CD4-positive, alpha-beta T cell (primary cell): ENCODE results near the gene SLC12A9. TPM values are rescaled to one million over a fixed set of nuclear protein-coding genes. Genes with fewer than 3 reads are reported as not detected.

Source experiments
- ATAC-seq: fragments of 200-7000 bp; cut with Tn5 transposase; one replicate; pipeline ENCODE4 v1.10.0; 2022; ENCODE audit warnings: mild to moderate bottlenecking; ENCODE audit not compliant: poor library complexity
- CTCF ChIA-PET: fragments of 350-600 bp; sonication (Branson Sonifier 250); formaldehyde crosslinking; loops from one replicate; lab custom pipeline; 2021; ENCODE audit warnings: antibody characterized with exemption, inconsistent platforms; lab: Charles Lee
- POLR2A ChIA-PET: fragments of 350-600 bp; sonication (Branson Sonifier 250); formaldehyde crosslinking; loops from one replicate; lab custom pipeline; 2021; ENCODE audit warnings: antibody characterized with exemption, inconsistent platforms; lab: Charles Lee
- DNase-seq, 14 experiments: peaks; one replicate each; pipeline ENCODE4 v3.0.0-alpha.2; 2013 to 2020; ENCODE audit warnings: mixed read lengths in 2 of 14
- H3K27ac ChIP-seq, 2 donors: one replicate each; pipeline versions ENCODE4 v1.5.1 to v1.7.0; 2013; ENCODE audit warnings: low read length in 2 of 2, low read depth in 1 of 2, mild to moderate bottlenecking in 1 of 2
- H3K27me3 ChIP-seq, 2 experiments: 1 replicate in 1 of 2; 2 replicates in 1 of 2; pipeline versions ENCODE4 v1.6.1 to v1.7.0; 2013; ENCODE audit warnings: low read length in 2 of 2, control low read depth in 1 of 2, mild to moderate bottlenecking in 1 of 2, moderate library complexity in 1 of 2; ENCODE audit not compliant: insufficient read depth in 2 of 2, control insufficient read depth in 1 of 2
- H3K36me3 ChIP-seq: one replicate; pipeline ENCODE4 v1.6.1; 2013; ENCODE audit warnings: low read length, control low read depth; ENCODE audit not compliant: insufficient read depth
- H3K4me1 ChIP-seq: one replicate; pipeline ENCODE4 v1.6.1; 2013; ENCODE audit warnings: low read length, control low read depth; ENCODE audit not compliant: insufficient read depth
- H3K4me3 ChIP-seq: one replicate; pipeline ENCODE4 v1.5.1; 2013; ENCODE audit warnings: mild to moderate bottlenecking, low read length, moderate library complexity
- H3K9me3 ChIP-seq, 2 experiments: 1 replicate in 1 of 2; 2 replicates in 1 of 2; pipeline versions ENCODE4 v1.6.1 to v1.7.0; 2013; ENCODE audit warnings: low read length in 2 of 2, mild to moderate bottlenecking in 2 of 2, control low read depth in 1 of 2, moderate library complexity in 1 of 2; ENCODE audit not compliant: control insufficient read depth in 1 of 2, insufficient read depth in 1 of 2
- H3K27ac Mint-ChIP-seq: one replicate; pipeline ENCODE4 v1.8.0; 2020; ENCODE audit warnings: mixed read lengths
- H3K27me3 Mint-ChIP-seq: one replicate; pipeline ENCODE4 v1.8.0; 2021; ENCODE audit warnings: mixed read lengths
- H3K36me3 Mint-ChIP-seq: one replicate; pipeline ENCODE4 v1.8.0; 2021; ENCODE audit warnings: low read depth, mixed read lengths
- H3K4me1 Mint-ChIP-seq: one replicate; pipeline ENCODE4 v1.8.0; 2021; ENCODE audit warnings: low read depth, mixed read lengths
- H3K4me3 Mint-ChIP-seq: one replicate; pipeline ENCODE4 v1.8.0; 2020; ENCODE audit warnings: mild to moderate bottlenecking, mixed read lengths
- H3K9me3 Mint-ChIP-seq: one replicate; pipeline ENCODE4 v1.8.0; 2020; ENCODE audit warnings: mixed read lengths
- CTCF ChIP-seq: fragments of 200-600 bp; IDR thresholded peaks from one replicate; pipeline ENCODE4 v1.8.0; 2022; ENCODE audit warnings: antibody characterized with exemption, mild to moderate bottlenecking
- intact Hi-C, 2 experiments: fragments of 100-400 bp; cut with DNase I in 1 of 2; cut with micrococcal nuclease in 1 of 2; formaldehyde crosslinking; loops; one replicate each; pipeline versions ENCODE4 v1.15.1 to v1.9.0; 2023 to 2025; cut with DNase I, micrococcal nuclease
- total RNA-seq, 174 experiments: library from RNA in 2 of 174; stranded (reverse) in 2 of 174; gene quantifications; one replicate each; pipeline ENCODE4 v1.2.3 and lab custom pipeline; 2021 to 2026

The SLC12A9 gene
- total RNA-seq, 2 experiments from 2014 or later, result 26.3 to 28.2 TPM

GRCh38 chr7:100861616-100861985 is 9.1 kb downstream of the SLC12A9 start:
- no peaks in the 10 kb centered on the region for H3K4me1 Mint-ChIP-seq
- Histone ChIP-seq H3K4me1 (peaks cover 12% of the 10 kb centered on the region), H3K36me3 (peaks cover 62% of the 10 kb centered on the region), H3K27me3 (no peaks in the 10 kb centered on the region), H3K27ac (no peak overlapping the region), H3K9me3 (no peaks in the 10 kb centered on the region), H3K4me3 (no peak overlapping the region)
- DNase-seq, result no peak
- no peak overlapping the region for H3K27ac Mint-ChIP-seq
- H3K9me3 Mint-ChIP-seq, result no peaks in the 10 kb centered on the region
- no peaks in the 10 kb centered on the region for H3K27me3 Mint-ChIP-seq
- intact Hi-C loops, result no loop called here
- POLR2A ChIA-PET, result interaction anchor here (1.1 kb wide), 1 partner anchor 14 kb away, joined by 5 read pairs; no protein-coding TSS in a partner anchor
- no peak for ATAC-seq
- CTCF ChIA-PET, result no interaction called here
- no peak overlapping the region for H3K4me3 Mint-ChIP-seq
- no peak for TF ChIP-seq CTCF
- peaks cover 61% of the 10 kb centered on the region for H3K36me3 Mint-ChIP-seq

- no peaks in the 10 kb centered on the region for H3K9me3 ChIP-seq
- H3K4me3 ChIP-seq, result no peak overlapping the region
- H3K36me3 ChIP-seq, result peaks cover 57% of the 10 kb centered on the region
- ATAC-seq (no peak), DNase-seq (no peak)
- no peak for TF ChIP-seq CTCF
- no peak overlapping the region for H3K27ac ChIP-seq
- peaks cover 54% of the 10 kb centered on the region for H3K36me3 Mint-ChIP-seq
- no peaks in the 10 kb centered on the region for H3K27me3 ChIP-seq
- H3K4me3 Mint-ChIP-seq, result no peak overlapping the region
- intact Hi-C loops, result no loop called here
- CTCF ChIA-PET, result no interaction called here
- H3K9me3 Mint-ChIP-seq, result no peaks in the 10 kb centered on the region
- H3K27me3 Mint-ChIP-seq, result no peaks in the 10 kb centered on the region
- POLR2A ChIA-PET, result no interaction called here
- H3K4me1 ChIP-seq, result peaks cover 28% of the 10 kb centered on the region
- peaks cover 9% of the 10 kb centered on the region for H3K4me1 Mint-ChIP-seq
- H3K27ac Mint-ChIP-seq, result no peak overlapping the region
These were observed 11.0 kb downstream of the SLC12A9 start for GRCh38 chr7:100863406-100863950.

- Mint-ChIP-seq H3K4me1 (peaks cover 9% of the 10 kb centered on the region), H3K27me3 (no peaks in the 10 kb centered on the region), H3K36me3 (peaks cover 45% of the 10 kb centered on the region), H3K27ac (no peak overlapping the region), H3K4me3 (no peak overlapping the region), H3K9me3 (no peaks in the 10 kb centered on the region)
- ATAC-seq (no peak), DNase-seq (no peak)
- no peaks in the 10 kb centered on the region for H3K27me3 ChIP-seq
- peaks cover 28% of the 10 kb centered on the region for H3K4me1 ChIP-seq
- peaks cover 49% of the 10 kb centered on the region for H3K36me3 ChIP-seq
- no peak overlapping the region for H3K27ac ChIP-seq
- CTCF ChIA-PET, result no interaction called here
- no peak for TF ChIP-seq CTCF
- intact Hi-C loops, result no loop called here
- no peak overlapping the region for H3K4me3 ChIP-seq
- POLR2A ChIA-PET, result no interaction called here
- no peaks in the 10 kb centered on the region for H3K9me3 ChIP-seq
These were observed 11.8 kb downstream of the SLC12A9 start for GRCh38 chr7:100864263-100864845.
